Vagina (tissue), 2 donors: ENCODE results near the gene C11orf98.

ENCODE experiments used
- CTCF ChIP-seq, 3 experiments: fragments of 450-650 bp in 2 of 3; fragments of 200-600 bp in 1 of 3; sonication (generic) in 1 of 3; IDR thresholded peaks; one replicate each; pipeline ENCODE4 v1.5.1; 2017 to 2019; ENCODE audit warnings: antibody characterized with exemption in 3 of 3, mild to moderate bottlenecking in 2 of 3, moderate library complexity in 2 of 3
- POLR2AphosphoS5 ChIP-seq, 2 donors: sonication (generic); formaldehyde crosslinking; IDR thresholded peaks; one replicate each; pipeline ENCODE4 v1.9.0; 2017; ENCODE audit warnings: antibody characterized with exemption in 2 of 2, mild to moderate bottlenecking in 2 of 2, low read depth in 1 of 2; ENCODE audit not compliant: insufficient read depth in 1 of 2

GRCh38 chr11:62671608-62672389 is 6.8 kb upstream of the C11orf98 start, which contains the start of the genes LBHD1 and UQCC3:
- TF ChIP-seq POLR2AphosphoS5 (IDR thresholded peaks at IDR 0.05; ENCODE audit: insufficient read depth in 1 of 2, low read depth in 1 of 2) (peak; percentile 84 to 85), CTCF (IDR thresholded peaks at IDR 0.05) (no peak)
